SK-N-SH (cell line): ENCODE measurements around the gene DAGLA. TPM values are rescaled to one million over a fixed set of nuclear protein-coding genes. Genes with fewer than 3 reads are reported as not detected.

Experiments used
- CTCF ChIA-PET: fragments of 300-600, 350-600 bp; formaldehyde crosslinking; extraction: SDS; loops from one replicate; lab custom pipeline; 2021; lab: Yijun Ruan, JAX
- POLR2A ChIA-PET: fragments of 350-600 bp; sonication (Branson Sonifier 250); formaldehyde crosslinking; extraction: SDS; loops from one replicate; lab custom pipeline; 2020; ENCODE audit warnings: antibody characterized with exemption, inconsistent platforms; lab: Yijun Ruan, JAX
- DNase-seq: peaks from one replicate; pipeline ENCODE4 v3.0.0; 2012
- H2AFZ ChIP-seq: fragments of 200-600 bp; sonication (generic); 2 replicates; pipeline ENCODE4 v1.8.1; 2016; ENCODE audit warnings: antibody characterized with exemption, mild to moderate bottlenecking, low read depth
- H3F3A ChIP-seq: fragments of 200-600 bp; sonication (generic); replicated peaks from 2 replicates; pipeline ENCODE3; 2016; ENCODE audit warnings: antibody characterized with exemption, mild to moderate bottlenecking; ENCODE audit not compliant: insufficient read depth
- H3K27ac ChIP-seq, 2 experiments: fragments of 200-500 bp in 1 of 2; fragments of 200-600 bp in 1 of 2; sonication (Bioruptor generic) in 1 of 2; sonication (generic), shearing (Covaris generic) in 1 of 2; 2 replicates each; pipeline versions ENCODE4 v1.5.1 to v1.6.1; 2014 to 2016; ENCODE audit warnings: low read depth in 2 of 2, inconsistent platforms in 1 of 2, low read length in 1 of 2, mild to moderate bottlenecking in 1 of 2, mixed read lengths in 1 of 2
- H3K27me3 ChIP-seq: fragments of 200-600 bp; sonication (generic), shearing (Covaris generic); 2 replicates; pipeline ENCODE4 v1.6.1; 2016; ENCODE audit warnings: mixed run types; ENCODE audit not compliant: insufficient read depth
- H3K36me3 ChIP-seq, 2 experiments: fragments of 200-500 bp in 1 of 2; fragments of 200-600 bp in 1 of 2; sonication (Bioruptor generic) in 1 of 2; sonication (generic) in 1 of 2; replicated peaks in 1 of 2; 2 replicates each; pipeline versions ENCODE3 to v1.5.1; 2014 to 2016; ENCODE audit warnings: low read length in 1 of 2, mild to moderate bottlenecking in 1 of 2; ENCODE audit not compliant: insufficient read depth in 2 of 2, control insufficient read depth in 1 of 2
- H3K4me1 ChIP-seq, 2 experiments: fragments of 200-500 bp in 1 of 2; fragments of 200-600 bp in 1 of 2; sonication (Bioruptor generic) in 1 of 2; sonication (generic), shearing (Covaris generic) in 1 of 2; 2 replicates each; pipeline versions ENCODE4 v1.5.1 to v1.6.1; 2014 to 2016; ENCODE audit warnings: low read depth in 1 of 2, low read length in 1 of 2, mixed run types in 1 of 2; ENCODE audit not compliant: insufficient read depth in 2 of 2, control insufficient read depth in 1 of 2
- H3K4me2 ChIP-seq: fragments of 200-600 bp; sonication (generic), shearing (Covaris generic); 2 replicates; pipeline ENCODE4 v1.6.1; 2017; ENCODE audit warnings: mixed run types
- H3K4me3 ChIP-seq, 2 experiments: fragments of 200-500 bp in 1 of 2; fragments of 200-600 bp in 1 of 2; sonication (Bioruptor generic) in 1 of 2; sonication (generic), shearing (Covaris generic) in 1 of 2; 2 replicates each; pipeline versions ENCODE4 v1.5.1 to v1.8.1; 2014 to 2016; ENCODE audit warnings: low read depth in 2 of 2, inconsistent platforms in 1 of 2, low read length in 1 of 2, mild to moderate bottlenecking in 1 of 2, mixed read lengths in 1 of 2, moderate library complexity in 1 of 2
- H3K79me2 ChIP-seq: fragments of 200-600 bp; sonication (generic); 2 replicates; pipeline ENCODE4 v1.8.1; 2017; ENCODE audit warnings: mild to moderate bottlenecking; ENCODE audit not compliant: insufficient read depth
- H3K9ac ChIP-seq: fragments of 200-600 bp; sonication (generic); 2 replicates; pipeline ENCODE4 v1.6.1; 2017; ENCODE audit warnings: mixed run types
- H3K9me2 ChIP-seq: fragments of 200-600 bp; sonication (generic); 2 replicates; pipeline ENCODE4 v1.6.1; 2017; ENCODE audit warnings: mixed run types
- H3K9me3 ChIP-seq: fragments of 200-600 bp; sonication (generic); 2 replicates; pipeline ENCODE4 v1.6.1; 2017; ENCODE audit warnings: mixed run types, mild to moderate bottlenecking, moderate library complexity
- H4K20me1 ChIP-seq: fragments of 200-600 bp; sonication (generic); 2 replicates; pipeline ENCODE4 v1.6.1; 2017; ENCODE audit warnings: mild to moderate bottlenecking, mixed run types; ENCODE audit not compliant: insufficient read depth
- CTCF ChIP-seq: fragments of 200-600 bp; sonication (generic); IDR thresholded peaks from 2 replicates; pipeline ENCODE4 v1.6.1; 2017; ENCODE audit warnings: antibody characterized with exemption, mild to moderate bottlenecking, moderate library complexity
- ELF1 ChIP-seq: IDR thresholded peaks from 2 replicates; pipeline ENCODE4 v1.4.0; 2012
- EZH2phosphoT487 ChIP-seq: fragments of 200-600 bp; sonication (generic); IDR thresholded peaks from 2 replicates; pipeline ENCODE4 v1.6.1; 2017; ENCODE audit warnings: low read depth, mixed run types, mild to moderate bottlenecking, antibody characterized with exemption, moderate library complexity, borderline replicate concordance
- FOXM1 ChIP-seq: IDR thresholded peaks from 2 replicates; pipeline ENCODE4 v1.4.0; 2012; ENCODE audit warnings: low read depth, mild to moderate bottlenecking
- GABPA ChIP-seq: IDR thresholded peaks from 2 replicates; pipeline ENCODE4 v1.4.0; 2012; ENCODE audit warnings: low read depth, mild to moderate bottlenecking
- JUND ChIP-seq: IDR thresholded peaks from 2 replicates; pipeline ENCODE4 v1.4.0; 2012
- NFIC ChIP-seq: IDR thresholded peaks from 2 replicates; pipeline ENCODE4 v1.4.0; 2012; ENCODE audit warnings: borderline replicate concordance
- PBX3 ChIP-seq: IDR thresholded peaks from 2 replicates; pipeline ENCODE4; 2012
- SIN3A ChIP-seq: IDR thresholded peaks from 2 replicates; pipeline ENCODE4 v1.6.1; 2012; ENCODE audit warnings: low read depth, mild to moderate bottlenecking, low read length, moderate library complexity, borderline replicate concordance
- TCF12 ChIP-seq: IDR thresholded peaks from 2 replicates; pipeline ENCODE4 v1.4.0; 2012
- TEAD4 ChIP-seq: IDR thresholded peaks from 2 replicates; pipeline ENCODE4 v1.4.0; 2012; ENCODE audit warnings: mild to moderate bottlenecking, borderline replicate concordance; ENCODE audit not compliant: insufficient read depth
- USF2 ChIP-seq: fragments of 150-350 bp; IDR thresholded peaks from 2 replicates; pipeline ENCODE4 v1.6.1; 2017; ENCODE audit warnings: antibody characterized with exemption, low read length, low read depth, borderline replicate concordance
- YY1 ChIP-seq: IDR thresholded peaks from 2 replicates; pipeline ENCODE4 v1.4.0; 2012; ENCODE audit warnings: low read depth, mild to moderate bottlenecking
- WGBS: methylation state at CpG from one replicate; pipeline ENCODE4 v1.1.6; 2017; ENCODE audit warnings: low lambda C conversion rate; 5-methylcytosine and 5-hydroxymethylcytosine counted together
- polyA plus RNA-seq, 3 experiments: library from polyadenylated mRNA; depleted of rRNA; stranded (reverse); fragments of >200 nt; gene quantifications; 2 replicates each; pipeline ENCODE4 v1.2.3, GENCODE V29; 2012

The DAGLA gene
- polyA plus RNA-seq, 1 of the 3 experiments (the other 2 are of a cell fraction), result 3.3 TPM

GRCh38 chr11:61775106-61775505, 94.9 kb downstream of the DAGLA start:
- ChIA-PET CTCF (interaction anchor here (0.8 to 3.7 kb wide), 11 partner anchors 9 to 333 kb away, joined by 3 to 35 read pairs (median 5); no protein-coding TSS in a partner anchor), POLR2A (no interaction called here)
- 95% methylated on average over 6 of the region's 6 CpGs for WGBS

More at GRCh38 chr11:61775106-61775505, 94.9 kb downstream of the DAGLA start:
- H3K4me2 ChIP-seq, result no peak overlapping the region
- peaks cover 0 to 26% of the 10 kb centered on the region in 2 experiments; a peak in 1 of 4 replicates for H3K4me1 ChIP-seq
- no peaks in the 10 kb centered on the region for H3F3A ChIP-seq
- H2AFZ ChIP-seq, result no peak overlapping the region
- no peaks in the 10 kb centered on the region for H3K9me2 ChIP-seq
- no peak overlapping the region for H3K9ac ChIP-seq
- H4K20me1 ChIP-seq, result no peaks in the 10 kb centered on the region
- H3K27me3 ChIP-seq, result no peaks in the 10 kb centered on the region
- peak; percentile 21 for DNase-seq
- H3K27ac ChIP-seq, result no peak overlapping the region
- no peaks in the 10 kb centered on the region for H3K79me2 ChIP-seq
- no peaks in the 10 kb centered on the region for H3K36me3 ChIP-seq
- H3K9me3 ChIP-seq, result no peaks in the 10 kb centered on the region
- H3K4me3 ChIP-seq, result no peak overlapping the region
- TF ChIP-seq JUND, result no peak
- TF ChIP-seq ELF1, result no peak
- no peak for TF ChIP-seq TCF12
- TF ChIP-seq CTCF, result no peak
- no peak for TF ChIP-seq NFIC
- TF ChIP-seq SIN3A, result no peak
- TF ChIP-seq YY1, result no peak
- no peak for TF ChIP-seq USF2
- no peak for TF ChIP-seq EZH2phosphoT487
- TF ChIP-seq TEAD4, result no peak
- no peak for TF ChIP-seq FOXM1
- no peak for TF ChIP-seq GABPA
- TF ChIP-seq PBX3, result no peak
- TF ChIP-seq, all 33 proteins: peak for 0
